LNCAP (cell line): Measurements from ENCODE around the gene DYNLL2.

Source experiments
- CTCF ChIP-seq: fragments of 450-650 bp; IDR thresholded peaks from 2 replicates; pipeline ENCODE4 v1.5.1; 2017; ENCODE audit warnings: mild to moderate bottlenecking

The DYNLL2 gene

GRCh38 chr17:58049533-58049932 lies 33.7 kb upstream of the DYNLL2 start:
- TF ChIP-seq CTCF: no peak

- no peak for TF ChIP-seq CTCF
Measured at GRCh38 chr17:58050966-58051365, 32.3 kb upstream of the DYNLL2 start.

GRCh38 chr17:58051468-58051867 lies 31.8 kb upstream of the DYNLL2 start:
- TF ChIP-seq CTCF: no peak

- no peak for TF ChIP-seq CTCF
Measured at GRCh38 chr17:58052407-58052806, 30.8 kb upstream of the DYNLL2 start.

GRCh38 chr17:58052945-58053715 lies 30.1 kb upstream of the DYNLL2 start:
- TF ChIP-seq CTCF: no peak

- no peak for TF ChIP-seq CTCF
Measured at GRCh38 chr17:58054641-58055040, 28.6 kb upstream of the DYNLL2 start.

GRCh38 chr17:58056476-58056875 lies 26.7 kb upstream of the DYNLL2 start:
- no peak for TF ChIP-seq CTCF

- no peak for TF ChIP-seq CTCF
Measured at GRCh38 chr17:58059141-58059540, 24.1 kb upstream of the DYNLL2 start.
